ENCODE measurements around the gene CNTD1.

DNA sequence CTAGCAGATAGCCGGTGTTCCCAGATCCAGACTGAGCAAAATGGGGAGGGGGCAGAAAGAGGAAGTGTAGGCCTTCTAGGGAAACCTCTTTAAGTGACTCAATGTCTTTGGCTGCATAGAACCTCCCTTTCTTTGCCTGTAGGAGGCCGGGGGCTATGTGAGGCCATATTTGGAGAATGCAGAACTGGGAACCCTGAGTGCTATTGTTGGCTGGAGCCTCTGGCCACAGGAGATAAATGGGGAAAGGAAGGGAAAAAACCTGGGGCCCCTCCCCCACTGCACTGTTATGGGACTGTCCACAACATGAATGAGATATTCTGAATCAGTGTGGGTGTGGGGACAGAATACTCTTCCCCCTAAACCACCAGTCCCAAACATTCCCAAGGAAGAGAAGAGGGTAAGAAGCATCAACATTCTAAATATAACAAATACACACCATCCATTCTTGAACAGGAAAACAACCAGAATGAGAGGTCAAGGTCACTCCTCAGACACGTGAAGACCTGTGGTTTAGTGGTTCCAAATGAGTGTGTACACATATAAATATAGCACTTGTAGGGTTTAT is 23.0 kb upstream of the CNTD1 start:
- TF ChIP-seq SMC3 (IDR thresholded peaks at IDR 0.05) (no peak), EP300 (IDR thresholded peaks at IDR 0.05) (no peak), CBX2 (IDR thresholded peaks at IDR 0.05; ENCODE audit: borderline replicate concordance, low read depth) (no peak), RFX5 (IDR thresholded peaks at IDR 0.05) (no peak), MAFK (IDR thresholded peaks at IDR 0.05; ENCODE audit: partially characterized antibody) (no peak), RARB (CRISPR knock-in tag; IDR thresholded peaks at IDR 0.05) (no peak)
- TF ChIP-seq, protein P1, sequence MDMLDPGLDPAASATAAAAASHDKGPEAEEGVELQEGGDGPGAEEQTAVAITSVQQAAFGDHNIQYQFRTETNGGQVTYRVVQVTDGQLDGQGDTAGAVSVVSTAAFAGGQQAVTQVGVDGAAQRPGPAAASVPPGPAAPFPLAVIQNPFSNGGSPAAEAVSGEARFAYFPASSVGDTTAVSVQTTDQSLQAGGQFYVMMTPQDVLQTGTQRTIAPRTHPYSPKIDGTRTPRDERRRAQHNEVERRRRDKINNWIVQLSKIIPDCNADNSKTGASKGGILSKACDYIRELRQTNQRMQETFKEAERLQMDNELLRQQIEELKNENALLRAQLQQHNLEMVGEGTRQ (IDR thresholded peaks at IDR 0.05), result no peak
- TF ChIP-seq, protein P2, sequence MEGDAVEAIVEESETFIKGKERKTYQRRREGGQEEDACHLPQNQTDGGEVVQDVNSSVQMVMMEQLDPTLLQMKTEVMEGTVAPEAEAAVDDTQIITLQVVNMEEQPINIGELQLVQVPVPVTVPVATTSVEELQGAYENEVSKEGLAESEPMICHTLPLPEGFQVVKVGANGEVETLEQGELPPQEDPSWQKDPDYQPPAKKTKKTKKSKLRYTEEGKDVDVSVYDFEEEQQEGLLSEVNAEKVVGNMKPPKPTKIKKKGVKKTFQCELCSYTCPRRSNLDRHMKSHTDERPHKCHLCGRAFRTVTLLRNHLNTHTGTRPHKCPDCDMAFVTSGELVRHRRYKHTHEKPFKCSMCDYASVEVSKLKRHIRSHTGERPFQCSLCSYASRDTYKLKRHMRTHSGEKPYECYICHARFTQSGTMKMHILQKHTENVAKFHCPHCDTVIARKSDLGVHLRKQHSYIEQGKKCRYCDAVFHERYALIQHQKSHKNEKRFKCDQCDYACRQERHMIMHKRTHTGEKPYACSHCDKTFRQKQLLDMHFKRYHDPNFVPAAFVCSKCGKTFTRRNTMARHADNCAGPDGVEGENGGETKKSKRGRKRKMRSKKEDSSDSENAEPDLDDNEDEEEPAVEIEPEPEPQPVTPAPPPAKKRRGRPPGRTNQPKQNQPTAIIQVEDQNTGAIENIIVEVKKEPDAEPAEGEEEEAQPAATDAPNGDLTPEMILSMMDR (IDR thresholded peaks at IDR 0.05), result no peak

All from A549 (cell line).